GM12878 (cell line): ENCODE results near the gene NUDT6. TPM values are rescaled to one million over a fixed set of nuclear protein-coding genes. Genes with fewer than 3 reads are reported as not detected.

Source experiments
- ATAC-seq: fragments of 200-7000 bp; cut with Tn5 transposase; 3 replicates; pipeline ENCODE4 v1.9.1; 2020; ENCODE audit warnings: mild to moderate bottlenecking, moderate library complexity
- BruUV-seq: library from RNA; stranded (reverse); fragments of 400-500 nt; replicated peaks from 2 replicates; lab custom pipeline; 2021; lab: Mats Ljungman, UMichigan
- CTCF ChIA-PET: fragments of 300-600 bp; sonication (Branson Sonifier 250); formaldehyde crosslinking; extraction: SDS; loops from one replicate; lab custom pipeline; 2021; ENCODE audit warnings: inconsistent platforms; lab: Yijun Ruan, JAX
- POLR2A ChIA-PET: fragments of 350-600 bp; formaldehyde crosslinking; extraction: SDS; loops from one replicate; lab custom pipeline; 2021; ENCODE audit warnings: inconsistent platforms; lab: Charles Lee
- RAD21 ChIA-PET: fragments of 300-600 bp; sonication (Branson Sonifier 250); formaldehyde crosslinking; loops from one replicate; lab custom pipeline; 2023; ENCODE audit warnings: antibody characterized with exemption; ENCODE audit not compliant: unreplicated experiment; lab: Charles Lee
- SMC1A ChIA-PET: fragments of 300-600 bp; sonication (Branson Sonifier 250); formaldehyde crosslinking; loops from one replicate; lab custom pipeline; 2023; ENCODE audit not compliant: unreplicated experiment, uncharacterized antibody; lab: Charles Lee
- DNase-seq: peaks from one replicate; pipeline ENCODE4 v3.0.0-alpha.2; 2011; ENCODE audit warnings: low read depth, low spot score
- FAIRE-seq: peaks from 3 replicates; lab custom pipeline; 2011; peaks lifted over from hg19 to GRCh38; lab: Jason Lieb, UNC
- H2AFZ ChIP-seq: 2 replicates; pipeline ENCODE4 v1.6.0; 2011; ENCODE audit warnings: low read depth, low read length, control low read depth; ENCODE audit not compliant: control insufficient read depth
- H3K27ac ChIP-seq: 2 replicates; pipeline ENCODE4 v1.5.1; 2011; ENCODE audit warnings: control low read depth; ENCODE audit not compliant: control insufficient read depth, insufficient read depth
- H3K27me3 ChIP-seq, 2 experiments: replicated peaks in 1 of 2; 2 replicates each; pipeline versions ENCODE4 v1.6.0 to v1.6.1; 2011; ENCODE audit warnings: low read length in 1 of 2; ENCODE audit not compliant: control insufficient read depth in 2 of 2, insufficient read depth in 2 of 2
- H3K36me3 ChIP-seq, 2 experiments: 2 replicates each; pipeline ENCODE4 v1.5.1; 2011; ENCODE audit warnings: low read length in 1 of 2; ENCODE audit not compliant: control insufficient read depth in 2 of 2, insufficient read depth in 2 of 2
- H3K4me1 ChIP-seq: 2 replicates; pipeline ENCODE4 v1.6.1; 2011; ENCODE audit warnings: mild to moderate bottlenecking, low read length, moderate library complexity, mixed read lengths; ENCODE audit not compliant: control insufficient read depth, insufficient read depth
- H3K4me2 ChIP-seq: 2 replicates; pipeline ENCODE4 v1.6.0; 2011; ENCODE audit warnings: control low read depth; ENCODE audit not compliant: control insufficient read depth, insufficient read depth
- H3K4me3 ChIP-seq: fragments of 200-600 bp; sonication (generic); 2 replicates; pipeline ENCODE4 v1.5.1; 2016
- H3K79me2 ChIP-seq: 2 replicates; pipeline ENCODE4 v1.6.0; 2011; ENCODE audit warnings: low read length; ENCODE audit not compliant: control insufficient read depth, insufficient read depth
- H3K9ac ChIP-seq: 2 replicates; pipeline ENCODE4 v1.8.0; 2011; ENCODE audit warnings: low read length, control low read depth, mixed read lengths; ENCODE audit not compliant: control insufficient read depth, insufficient read depth
- H3K9me3 ChIP-seq: replicated peaks from 3 replicates; pipeline ENCODE4 v1.5.1; 2011; ENCODE audit warnings: mild to moderate bottlenecking, low read length; ENCODE audit not compliant: control insufficient read depth, insufficient read depth
- H4K20me1 ChIP-seq: 2 replicates; pipeline ENCODE4 v1.6.0; 2011; ENCODE audit not compliant: control insufficient read depth, insufficient read depth
- BCL11A ChIP-seq: IDR thresholded peaks from 2 replicates; pipeline ENCODE4 v1.6.1; 2011; ENCODE audit warnings: low read depth, low read length
- BHLHE40 ChIP-seq, 2 experiments: fragments of 450-650 bp in 1 of 2; IDR thresholded peaks; 2 replicates each; pipeline ENCODE4 v1.6.1; 2011 to 2017; ENCODE audit warnings: low read depth in 2 of 2, borderline replicate concordance in 1 of 2, improper control_type of control experiment in 1 of 2, low read length in 1 of 2, mild to moderate bottlenecking in 1 of 2
- CBFB ChIP-seq: IDR thresholded peaks from 2 replicates; pipeline ENCODE4 v1.6.1; 2016; ENCODE audit warnings: antibody characterized with exemption, low read depth
- STAT1 ChIP-seq: fragments of 450-650 bp; conservative IDR thresholded peaks from 2 replicates; pipeline ENCODE4 v1.6.1; 2014; ENCODE audit warnings: antibody characterized with exemption, mild to moderate bottlenecking
- TAF1 ChIP-seq: IDR thresholded peaks from 2 replicates; pipeline ENCODE4 v1.6.1; 2011; ENCODE audit warnings: mild to moderate bottlenecking, low read depth, low read length, borderline replicate concordance
- TCF12 ChIP-seq: IDR thresholded peaks from 2 replicates; pipeline ENCODE4 v1.6.1; 2011; ENCODE audit warnings: low read depth, mild to moderate bottlenecking, low read length
- WGBS: methylation state at CpG from one replicate; pipeline ENCODE4 v1.1.6; 2016; ENCODE audit warnings: low lambda C conversion rate; ENCODE audit not compliant: insufficient replicate concordance, insufficient coverage; ENCODE audit errors: missing lambda C conversion rate; 5-methylcytosine and 5-hydroxymethylcytosine counted together
- in situ Hi-C: fragments of 300-500 bp; cut with MboI; formaldehyde crosslinking; loops from 9 replicates; pipeline ENCODE4 v1.14.3; 2018; ENCODE audit warnings: mixed read lengths
- intact Hi-C: fragments of 100-400 bp; cut with micrococcal nuclease; formaldehyde crosslinking; loops from one replicate; pipeline ENCODE4 v1.14.2; 2022; ENCODE audit not compliant: unreplicated experiment
- polyA plus RNA-seq, 11 experiments: library from polyadenylated mRNA; depleted of rRNA in 4 of 11; unstranded in 6 of 11; stranded (reverse) in 5 of 11; fragments of >200 nt; fragmentation: Nextera tagmentation in 4 of 11; fragmentation: Illumina TruSeq in 1 of 11; extraction: Ambion mirVana in 4 of 11; extraction: Trizol in 1 of 11; gene quantifications; 1 replicate in 1 of 11; 2 replicates in 10 of 11; pipeline versions ENCODE4 v1.2.1 to v1.2.3, GENCODE V29; 2011 to 2016; ENCODE audit warnings: inconsistent platforms in 2 of 11, missing spikeins in 2 of 11, low read depth in 1 of 11
- total RNA-seq, 4 experiments: library from RNA; depleted of rRNA in 3 of 4; stranded (reverse); fragments of >200 nt in 3 of 4; fragmentation: Illumina TruSeq in 1 of 4; extraction: Trizol in 1 of 4; gene quantifications; 2 replicates each; pipeline versions ENCODE4 v1.2.1 to v1.2.3, GENCODE V29; 2013 to 2021
- TF ChIP-seq, protein P1 (sequence below): fragments of 450-650 bp; IDR thresholded peaks from 2 replicates; pipeline ENCODE4 v1.6.1; 2017; ENCODE audit warnings: mild to moderate bottlenecking
- TF ChIP-seq, protein P2 (sequence below): fragments of 450-650 bp; IDR thresholded peaks from 2 replicates; pipeline ENCODE4 v1.6.1; 2017; ENCODE audit warnings: low read depth, mild to moderate bottlenecking, moderate library complexity
- TF ChIP-seq, protein P3 (sequence below): fragments of 150-350 bp; IDR thresholded peaks from 2 replicates; pipeline ENCODE4 v1.6.1; 2014; ENCODE audit warnings: mild to moderate bottlenecking, low read depth, low read length

Gene NUDT6
- total and polyA plus RNA-seq, 10 of the 15 experiments (the other 5 are each of a cell fraction or from before 2014, with no cell fraction given), result 3.9 to 12.4 (median 6.8) TPM

DNA sequence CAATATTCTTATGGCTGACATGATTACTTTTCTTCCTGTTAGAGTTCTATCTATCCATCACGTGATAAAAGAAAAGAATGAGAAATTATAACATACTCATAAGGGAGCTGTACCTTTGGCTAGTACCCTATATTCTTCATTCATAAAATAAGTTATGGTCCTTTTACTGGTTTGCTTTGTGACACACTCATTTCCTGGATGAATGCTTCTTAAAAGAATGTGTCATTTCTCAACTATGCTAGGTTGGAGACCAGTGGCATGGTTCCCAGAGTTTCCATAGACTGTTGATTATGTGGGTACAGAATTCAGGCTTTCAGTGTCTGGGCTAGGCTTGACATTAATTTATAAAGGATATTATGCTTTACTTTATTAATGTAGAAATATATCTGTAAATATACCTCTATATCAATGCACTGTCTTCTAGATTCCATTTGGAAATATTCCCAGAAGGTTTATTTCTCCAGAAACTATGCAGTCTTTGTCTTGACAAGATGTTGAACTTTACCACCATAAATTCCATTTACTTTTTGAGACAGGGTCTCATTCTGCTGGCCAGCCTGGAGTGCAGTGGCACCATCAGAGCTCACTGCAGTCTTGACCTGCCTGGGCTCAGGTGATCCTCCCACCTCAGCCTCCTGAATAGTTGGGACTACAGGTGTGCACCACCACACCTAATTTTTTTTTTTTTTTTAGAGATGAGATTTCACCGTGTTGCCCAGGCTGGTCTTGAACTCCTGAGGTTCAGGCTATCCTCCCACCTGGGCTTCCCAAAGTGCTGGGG, 23.8 kb downstream of the NUDT6 start:
- H3K79me2 ChIP-seq, result no peaks in the 10 kb centered on the region
- ChIA-PET POLR2A (no interaction called here), CTCF (no interaction called here), RAD21 (no interaction called here), SMC1A (interaction anchor here (1.3 kb wide), 1 partner anchor 21 kb away, joined by 4 read pairs; no protein-coding TSS in a partner anchor)
- H3K9me3 ChIP-seq, result no peaks in the 10 kb centered on the region
- FAIRE-seq, result no peak
- in situ Hi-C loops, result no loop called here
- TF ChIP-seq CBFB, result no peak
- TF ChIP-seq BCL11A, result no peak
- TF ChIP-seq STAT1, result no peak
- TF ChIP-seq BHLHE40 (IDR thresholded peaks at IDR 0.05; ENCODE audit: borderline replicate concordance in 1 of 2, low read depth in 2 of 2, low read length in 1 of 2), result no peak
- no peak for TF ChIP-seq TAF1
- TF ChIP-seq, protein P1, sequence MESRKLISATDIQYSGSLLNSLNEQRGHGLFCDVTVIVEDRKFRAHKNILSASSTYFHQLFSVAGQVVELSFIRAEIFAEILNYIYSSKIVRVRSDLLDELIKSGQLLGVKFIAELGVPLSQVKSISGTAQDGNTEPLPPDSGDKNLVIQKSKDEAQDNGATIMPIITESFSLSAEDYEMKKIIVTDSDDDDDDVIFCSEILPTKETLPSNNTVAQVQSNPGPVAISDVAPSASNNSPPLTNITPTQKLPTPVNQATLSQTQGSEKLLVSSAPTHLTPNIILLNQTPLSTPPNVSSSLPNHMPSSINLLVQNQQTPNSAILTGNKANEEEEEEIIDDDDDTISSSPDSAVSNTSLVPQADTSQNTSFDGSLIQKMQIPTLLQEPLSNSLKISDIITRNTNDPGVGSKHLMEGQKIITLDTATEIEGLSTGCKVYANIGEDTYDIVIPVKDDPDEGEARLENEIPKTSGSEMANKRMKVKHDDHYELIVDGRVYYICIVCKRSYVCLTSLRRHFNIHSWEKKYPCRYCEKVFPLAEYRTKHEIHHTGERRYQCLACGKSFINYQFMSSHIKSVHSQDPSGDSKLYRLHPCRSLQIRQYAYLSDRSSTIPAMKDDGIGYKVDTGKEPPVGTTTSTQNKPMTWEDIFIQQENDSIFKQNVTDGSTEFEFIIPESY, result no peak
- TF ChIP-seq TCF12, result no peak
- TF ChIP-seq, protein P2, sequence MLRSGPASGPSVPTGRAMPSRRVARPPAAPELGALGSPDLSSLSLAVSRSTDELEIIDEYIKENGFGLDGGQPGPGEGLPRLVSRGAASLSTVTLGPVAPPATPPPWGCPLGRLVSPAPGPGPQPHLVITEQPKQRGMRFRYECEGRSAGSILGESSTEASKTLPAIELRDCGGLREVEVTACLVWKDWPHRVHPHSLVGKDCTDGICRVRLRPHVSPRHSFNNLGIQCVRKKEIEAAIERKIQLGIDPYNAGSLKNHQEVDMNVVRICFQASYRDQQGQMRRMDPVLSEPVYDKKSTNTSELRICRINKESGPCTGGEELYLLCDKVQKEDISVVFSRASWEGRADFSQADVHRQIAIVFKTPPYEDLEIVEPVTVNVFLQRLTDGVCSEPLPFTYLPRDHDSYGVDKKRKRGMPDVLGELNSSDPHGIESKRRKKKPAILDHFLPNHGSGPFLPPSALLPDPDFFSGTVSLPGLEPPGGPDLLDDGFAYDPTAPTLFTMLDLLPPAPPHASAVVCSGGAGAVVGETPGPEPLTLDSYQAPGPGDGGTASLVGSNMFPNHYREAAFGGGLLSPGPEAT, result no peak
- TF ChIP-seq, protein P3, sequence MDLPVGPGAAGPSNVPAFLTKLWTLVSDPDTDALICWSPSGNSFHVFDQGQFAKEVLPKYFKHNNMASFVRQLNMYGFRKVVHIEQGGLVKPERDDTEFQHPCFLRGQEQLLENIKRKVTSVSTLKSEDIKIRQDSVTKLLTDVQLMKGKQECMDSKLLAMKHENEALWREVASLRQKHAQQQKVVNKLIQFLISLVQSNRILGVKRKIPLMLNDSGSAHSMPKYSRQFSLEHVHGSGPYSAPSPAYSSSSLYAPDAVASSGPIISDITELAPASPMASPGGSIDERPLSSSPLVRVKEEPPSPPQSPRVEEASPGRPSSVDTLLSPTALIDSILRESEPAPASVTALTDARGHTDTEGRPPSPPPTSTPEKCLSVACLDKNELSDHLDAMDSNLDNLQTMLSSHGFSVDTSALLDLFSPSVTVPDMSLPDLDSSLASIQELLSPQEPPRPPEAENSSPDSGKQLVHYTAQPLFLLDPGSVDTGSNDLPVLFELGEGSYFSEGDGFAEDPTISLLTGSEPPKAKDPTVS, result no peak
- no TSS peak for BruUV-seq
- H2AFZ ChIP-seq, result no peak overlapping the region
- H3K36me3 ChIP-seq, result no peaks in the 10 kb centered on the region
- no peak overlapping the region for H3K27ac ChIP-seq
- H3K4me3 ChIP-seq, result no peak overlapping the region
- no peak overlapping the region for H3K4me2 ChIP-seq
- H3K4me1 ChIP-seq, result no peaks in the 10 kb centered on the region
- 88% methylated on average over 2 of the region's 2 CpGs for WGBS
- H4K20me1 ChIP-seq, result no peaks in the 10 kb centered on the region
- no peaks in the 10 kb centered on the region for H3K27me3 ChIP-seq
- no peak for DNase-seq
- intact Hi-C loops, result no loop called here
- no peak overlapping the region for H3K9ac ChIP-seq
- ATAC-seq, result no peak
